Measurements from ENCODE around the gene BTG1.
"Not testable (repeated sequence)": the region's sequence is repeated elsewhere in the genome, so short reads cannot be mapped to it uniquely, and the experiment has no call there.

BTG1 gene

DNA sequence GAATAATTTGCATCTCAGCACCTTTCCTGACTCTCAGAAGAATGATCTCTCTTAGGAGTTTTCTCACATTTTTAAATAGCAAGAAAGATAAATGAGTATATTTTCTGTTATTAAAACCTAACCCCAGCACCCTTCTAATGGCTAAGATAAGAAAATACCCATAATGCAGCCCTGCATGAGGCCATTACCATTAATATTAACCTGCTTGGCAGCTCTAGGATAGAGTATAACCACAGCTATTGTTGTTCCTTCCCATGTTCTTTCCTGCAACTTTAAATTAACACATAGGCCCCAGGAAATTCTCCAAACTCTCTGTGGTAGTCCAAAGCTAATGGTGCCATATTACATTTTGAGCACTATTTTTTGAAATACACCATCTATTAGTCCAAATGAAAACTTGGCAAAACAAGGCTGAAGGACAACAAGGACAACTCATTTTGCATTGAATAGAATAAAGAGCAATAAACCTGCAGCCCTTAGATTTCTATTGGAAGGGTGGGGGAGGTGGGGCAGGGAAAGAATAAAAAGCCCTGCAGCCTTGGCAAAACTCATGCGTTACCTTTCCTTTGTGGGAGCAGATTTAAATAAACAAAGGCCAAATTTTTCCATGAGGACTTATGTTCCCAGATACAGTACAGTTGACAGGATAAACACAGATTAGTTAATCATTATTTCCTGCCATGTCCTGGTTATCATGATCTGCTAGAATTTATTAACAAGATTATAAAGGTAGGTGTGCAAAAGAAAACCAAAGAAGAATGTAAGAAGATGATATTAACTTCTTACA, 46.9 kb downstream of the BTG1 start:
- DNase-seq (ENCODE audit: low read depth), result no peak

DNA sequence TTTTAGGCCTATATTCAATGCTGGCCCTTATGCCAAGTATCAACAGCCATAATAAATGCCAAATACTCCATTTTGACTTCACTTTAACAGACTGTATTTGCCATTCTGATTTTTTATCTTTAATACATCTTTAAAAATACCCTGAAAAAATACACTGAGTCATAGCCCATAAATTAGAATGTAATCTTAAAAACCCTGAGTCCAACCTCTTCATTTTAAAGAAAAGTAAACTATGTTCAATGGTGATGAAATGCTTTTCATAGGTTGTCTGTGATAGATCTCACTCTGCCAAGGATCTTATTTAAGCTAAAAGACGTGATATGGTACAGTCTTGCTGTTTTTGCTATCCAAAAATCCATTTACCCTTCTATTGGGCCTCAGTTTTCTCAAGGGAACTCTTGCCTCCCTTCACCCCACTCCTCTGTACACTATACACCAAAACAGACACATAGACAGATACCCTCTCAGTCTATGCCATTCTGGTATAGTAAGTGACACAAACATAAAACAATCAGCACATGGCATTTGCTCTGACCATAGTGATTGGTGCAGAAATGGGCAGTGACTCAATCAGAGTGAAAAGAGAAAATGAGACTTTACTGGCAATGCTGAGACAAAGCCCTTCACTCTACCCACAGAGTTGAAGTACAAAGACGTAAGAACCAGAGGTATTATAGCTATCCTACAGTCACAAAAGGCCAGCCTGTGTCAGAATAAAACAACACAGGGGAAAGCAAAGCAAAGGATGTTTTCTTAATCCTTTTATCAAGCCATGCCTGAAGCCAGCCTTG, 49.1 kb downstream of the BTG1 start:
- DNase-seq (ENCODE audit: low read depth), result no peak

DNA sequence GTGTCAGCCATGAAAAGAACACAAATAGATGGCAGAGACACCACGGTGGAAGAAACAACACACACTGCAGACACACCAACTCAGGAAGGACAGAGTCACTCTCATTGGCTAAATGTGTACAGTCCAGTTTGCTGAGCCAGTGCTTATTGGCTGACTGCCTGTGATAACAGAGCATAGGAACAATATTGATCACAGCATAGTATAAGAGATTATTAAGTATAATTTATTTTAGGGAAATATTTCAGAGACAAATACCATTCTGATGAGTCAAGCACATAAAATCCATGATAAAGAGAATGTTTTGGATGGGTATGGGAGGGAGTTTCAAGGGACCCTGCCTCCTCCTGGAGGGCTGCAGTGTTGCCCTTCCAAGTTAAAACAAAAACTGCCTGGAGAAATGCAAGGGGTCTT, 50.9 kb downstream of the BTG1 start:
- DNase-seq (ENCODE audit: low read depth), result no peak

DNA sequence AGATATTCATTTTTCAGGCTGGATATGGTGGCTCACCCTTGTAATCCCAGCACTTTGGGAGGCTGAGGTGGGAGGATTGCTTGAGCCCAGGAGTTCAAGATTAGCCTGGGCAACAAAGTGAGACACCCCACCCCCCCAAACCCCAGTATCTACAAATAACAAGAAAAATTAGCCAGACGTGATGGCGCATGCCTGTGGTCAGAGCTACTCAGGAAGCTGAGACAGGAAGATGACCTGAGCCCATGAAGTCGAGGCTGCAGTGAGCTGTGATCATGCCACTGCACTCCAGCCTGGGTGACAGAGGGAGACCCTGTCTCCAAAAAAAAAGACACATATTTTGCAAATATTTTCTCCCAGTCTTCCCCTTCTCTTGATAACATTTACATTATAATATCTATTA, 51.3 kb downstream of the BTG1 start:
- DNase-seq (ENCODE audit: low read depth), result not testable (repeated sequence)

All from activated T-cell treated with anti-CD3 and anti-CD28 coated beads for 24 hours (primary cell).